ENCODE measurements around the gene ZC3H12D.

DNA sequence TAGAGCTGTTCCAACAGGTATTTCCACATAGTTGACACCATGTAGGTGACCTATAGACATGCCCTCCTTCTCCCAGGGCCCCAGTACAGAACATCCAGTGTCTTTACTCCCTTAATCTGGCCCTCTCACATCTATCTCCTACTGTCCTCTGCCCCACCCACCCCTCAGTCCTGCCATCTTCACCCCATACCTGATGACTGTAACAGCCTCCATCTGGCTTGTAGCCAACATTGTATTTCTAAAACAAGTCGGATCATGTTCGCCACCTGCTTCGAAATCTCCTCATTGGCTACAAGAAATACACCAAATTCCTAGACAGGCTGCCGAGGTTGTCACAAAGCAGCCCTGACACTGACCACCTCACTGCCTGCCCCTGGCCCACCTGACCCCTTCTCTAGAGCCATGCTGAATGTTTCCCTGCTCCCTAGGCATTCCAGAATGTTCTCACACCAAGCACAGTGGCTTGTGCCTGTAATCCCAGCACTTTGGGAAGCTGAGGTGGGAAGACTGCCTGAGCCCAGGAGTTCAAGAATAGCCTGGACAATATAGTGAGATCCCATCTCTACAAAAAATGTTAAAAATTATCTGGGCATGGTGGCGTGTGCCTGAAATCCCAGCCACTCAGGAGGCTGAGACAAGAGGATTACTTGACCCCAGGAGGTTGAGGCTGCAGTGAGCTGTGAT, 6.0 kb downstream of the ZC3H12D start:
- TF ChIP-seq, protein P1, sequence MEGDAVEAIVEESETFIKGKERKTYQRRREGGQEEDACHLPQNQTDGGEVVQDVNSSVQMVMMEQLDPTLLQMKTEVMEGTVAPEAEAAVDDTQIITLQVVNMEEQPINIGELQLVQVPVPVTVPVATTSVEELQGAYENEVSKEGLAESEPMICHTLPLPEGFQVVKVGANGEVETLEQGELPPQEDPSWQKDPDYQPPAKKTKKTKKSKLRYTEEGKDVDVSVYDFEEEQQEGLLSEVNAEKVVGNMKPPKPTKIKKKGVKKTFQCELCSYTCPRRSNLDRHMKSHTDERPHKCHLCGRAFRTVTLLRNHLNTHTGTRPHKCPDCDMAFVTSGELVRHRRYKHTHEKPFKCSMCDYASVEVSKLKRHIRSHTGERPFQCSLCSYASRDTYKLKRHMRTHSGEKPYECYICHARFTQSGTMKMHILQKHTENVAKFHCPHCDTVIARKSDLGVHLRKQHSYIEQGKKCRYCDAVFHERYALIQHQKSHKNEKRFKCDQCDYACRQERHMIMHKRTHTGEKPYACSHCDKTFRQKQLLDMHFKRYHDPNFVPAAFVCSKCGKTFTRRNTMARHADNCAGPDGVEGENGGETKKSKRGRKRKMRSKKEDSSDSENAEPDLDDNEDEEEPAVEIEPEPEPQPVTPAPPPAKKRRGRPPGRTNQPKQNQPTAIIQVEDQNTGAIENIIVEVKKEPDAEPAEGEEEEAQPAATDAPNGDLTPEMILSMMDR (IDR thresholded peaks at IDR 0.05; ENCODE audit: low read depth, low read length, poor library complexity, severe bottlenecking), result no peak
- no peak for TF ChIP-seq EZH2phosphoT487 (IDR thresholded peaks at IDR 0.05; ENCODE audit: borderline replicate concordance, low read length)

Data from DOHH2 (cell line).